Neural cell (in vitro differentiated cells): ENCODE measurements around the gene NBPF3. TPM values are rescaled to one million over a fixed set of nuclear protein-coding genes. Genes with fewer than 3 reads are reported as not detected.

Source experiments
- H2AFZ ChIP-seq: fragments of 200-600, 300-800 bp; sonication (generic), shearing (Covaris generic); 2 replicates; pipeline ENCODE4 v1.6.0; 2014; ENCODE audit warnings: low read depth, mild to moderate bottlenecking, antibody characterized with exemption, low read length, moderate library complexity
- H3F3A ChIP-seq: fragments of 200-600 bp; shearing (Covaris generic); 2 replicates; pipeline ENCODE4 v1.6.1; 2016; ENCODE audit warnings: mild to moderate bottlenecking, moderate library complexity, mixed read lengths, antibody characterized with exemption, low read length; ENCODE audit not compliant: insufficient read depth, poor library complexity, severe bottlenecking
- H3K27ac ChIP-seq: fragments of 200-600, 300-800 bp; sonication (generic), shearing (Covaris generic); 2 replicates; pipeline ENCODE4 v1.5.1; 2014; ENCODE audit warnings: mild to moderate bottlenecking, low read length, moderate library complexity
- H3K27me3 ChIP-seq: fragments of 300-800, 200-600 bp; sonication (generic), shearing (Covaris generic); 2 replicates; pipeline ENCODE4 v1.6.0; 2014; ENCODE audit warnings: mild to moderate bottlenecking, low read depth, low read length, moderate library complexity; ENCODE audit not compliant: insufficient read depth
- H3K36me3 ChIP-seq: fragments of 300-800, 200-600 bp; sonication (generic), shearing (Covaris generic); 2 replicates; pipeline ENCODE4 v1.5.1; 2014; ENCODE audit warnings: mild to moderate bottlenecking, antibody characterized with exemption, low read length, moderate library complexity; ENCODE audit not compliant: insufficient read depth
- H3K4me2 ChIP-seq: fragments of 300-800, 200-600 bp; sonication (generic), shearing (Covaris generic); 2 replicates; pipeline ENCODE4 v1.6.0; 2014; ENCODE audit warnings: mild to moderate bottlenecking, low read length
- H3K4me3 ChIP-seq: fragments of 300-800, 200-600 bp; sonication (generic), shearing (Covaris generic); 2 replicates; pipeline ENCODE4 v1.5.1; 2014; ENCODE audit warnings: mild to moderate bottlenecking, low read length, moderate library complexity
- H3K79me2 ChIP-seq: fragments of 200-600 bp; shearing (Covaris generic); replicated peaks from 2 replicates; pipeline ENCODE4 v1.6.0; 2014; ENCODE audit warnings: mild to moderate bottlenecking, low read length, moderate library complexity; ENCODE audit not compliant: insufficient read depth
- H3K9ac ChIP-seq: fragments of 300-800, 200-600 bp; sonication (generic), shearing (Covaris generic); 2 replicates; pipeline ENCODE4 v1.6.1; 2016; ENCODE audit warnings: mild to moderate bottlenecking, low read length, mixed read lengths
- H3K9me2 ChIP-seq: fragments of 200-600 bp; shearing (Covaris generic); 2 replicates; pipeline ENCODE4 v1.6.1; 2016; ENCODE audit warnings: mild to moderate bottlenecking, low read length, mixed read lengths; ENCODE audit not compliant: insufficient read depth
- H3K9me3 ChIP-seq: fragments of 200-600, 300-800 bp; sonication (generic), shearing (Covaris generic); 2 replicates; pipeline ENCODE4 v1.6.1; 2016; ENCODE audit warnings: mild to moderate bottlenecking, mixed run types, low read length, moderate library complexity, mixed read lengths
- H4K20me1 ChIP-seq: fragments of 200-600 bp; shearing (Covaris generic); 2 replicates; pipeline ENCODE4 v1.6.1; 2016; ENCODE audit warnings: mild to moderate bottlenecking, mixed run types; ENCODE audit not compliant: insufficient read depth
- CTCF ChIP-seq: fragments of 450-650 bp; IDR thresholded peaks from 2 replicates; pipeline ENCODE4 v1.5.1; 2014; ENCODE audit warnings: antibody characterized with exemption, mild to moderate bottlenecking, moderate library complexity; ENCODE audit not compliant: poor library complexity, severe bottlenecking
- EP300 ChIP-seq: fragments of 450-650 bp; conservative IDR thresholded peaks from 2 replicates; pipeline ENCODE4 v1.6.1; 2014; ENCODE audit warnings: antibody characterized with exemption, mild to moderate bottlenecking, moderate library complexity; ENCODE audit not compliant: poor library complexity, severe bottlenecking
- EZH2 ChIP-seq: fragments of 200-600, 300-800 bp; shearing (Covaris generic), sonication (generic); IDR thresholded peaks from 2 replicates; pipeline ENCODE4 v1.6.1; 2014; ENCODE audit warnings: antibody characterized with exemption, low read length, borderline replicate concordance, mild to moderate bottlenecking; ENCODE audit not compliant: insufficient read depth, poor library complexity, severe bottlenecking
- MXI1 ChIP-seq: fragments of 450-650 bp; conservative IDR thresholded peaks from 2 replicates; pipeline ENCODE4 v1.6.1; 2014; ENCODE audit warnings: antibody characterized with exemption, mild to moderate bottlenecking; ENCODE audit not compliant: poor library complexity, severe bottlenecking
- POLR2AphosphoS5 ChIP-seq: IDR thresholded peaks from 2 replicates; pipeline ENCODE4 v1.6.1; 2012
- RAD21 ChIP-seq: fragments of 450-650 bp; conservative IDR thresholded peaks from 2 replicates; pipeline ENCODE4 v1.6.1; 2014; ENCODE audit warnings: antibody characterized with exemption, mild to moderate bottlenecking, moderate library complexity
- REST ChIP-seq: IDR thresholded peaks from 2 replicates; pipeline ENCODE4 v1.6.1; 2012; ENCODE audit warnings: borderline replicate concordance
- SMC3 ChIP-seq: fragments of 450-650 bp; conservative IDR thresholded peaks from 2 replicates; pipeline ENCODE4 v1.6.1; 2014; ENCODE audit warnings: antibody characterized with exemption, mild to moderate bottlenecking, moderate library complexity; ENCODE audit not compliant: poor library complexity
- TAF1 ChIP-seq: IDR thresholded peaks from 2 replicates; pipeline ENCODE4 v1.6.1; 2012; ENCODE audit warnings: low read depth
- polyA plus RNA-seq: library from polyadenylated mRNA; depleted of rRNA; stranded (reverse); fragments of >200 nt; gene quantifications from 2 replicates; pipeline ENCODE4 v1.2.3, GENCODE V29; 2014

The NBPF3 gene
- polyA plus RNA-seq, 1 donor from 2014 or later = 14.4 TPM

GRCh38 chr1:21490774-21491487 lies 51.0 kb downstream of the NBPF3 start:
- H4K20me1 ChIP-seq = no peaks in the 10 kb centered on the region
- no peaks in the 10 kb centered on the region for H3K9me3 ChIP-seq
- TF ChIP-seq CTCF (peak; percentile 42), EZH2 (no peak), EP300 (no peak), POLR2AphosphoS5 (no peak), TAF1 (no peak), SMC3 (peak; percentile 33), MXI1 (no peak)
- no peak overlapping the region for H3K27ac ChIP-seq
- no peak overlapping the region for H3K4me3 ChIP-seq
- H3K9ac ChIP-seq = no peak overlapping the region
- H3K27me3 ChIP-seq = no peaks in the 10 kb centered on the region
- no peaks in the 10 kb centered on the region for H3F3A ChIP-seq
- no peaks in the 10 kb centered on the region for H3K36me3 ChIP-seq
- no peaks in the 10 kb centered on the region for H3K79me2 ChIP-seq
- no peaks in the 10 kb centered on the region for H3K9me2 ChIP-seq
- no peak overlapping the region for H3K4me2 ChIP-seq
- no peak overlapping the region for H2AFZ ChIP-seq

- Histone ChIP-seq H3K4me3 (no peak overlapping the region), H3K4me2 (no peak overlapping the region)
Observed at GRCh38 chr1:21491488-21492355, 51.8 kb downstream of the NBPF3 start.

More at GRCh38 chr1:21491488-21492355, 51.8 kb downstream of the NBPF3 start:
- H3K79me2 ChIP-seq = no peaks in the 10 kb centered on the region
- H4K20me1 ChIP-seq = no peaks in the 10 kb centered on the region
- no peak overlapping the region for H2AFZ ChIP-seq
- no peaks in the 10 kb centered on the region for H3K9me2 ChIP-seq
- TF ChIP-seq POLR2AphosphoS5 (no peak), MXI1 (no peak), SMC3 (no peak), CTCF (no peak), RAD21 (no peak), REST (no peak)
- H3K36me3 ChIP-seq = no peaks in the 10 kb centered on the region
- H3K27me3 ChIP-seq = no peaks in the 10 kb centered on the region
- no peaks in the 10 kb centered on the region for H3F3A ChIP-seq
- H3K9ac ChIP-seq = no peak overlapping the region
- H3K9me3 ChIP-seq = no peaks in the 10 kb centered on the region
- H3K27ac ChIP-seq = no peak overlapping the region
